Activated naive CD4-positive, alpha-beta T cell treated with Interleukin-2 at 50 U/mL for 16 hours (primary cell): ENCODE data around the gene STAM2.
"Not testable (repeated sequence)": the region's sequence is repeated elsewhere in the genome, so short reads cannot be mapped to it uniquely, and the experiment has no call there.

Source experiments
- DNase-seq: peaks from one replicate; pipeline ENCODE4 v3.0.0-alpha.2; 2020

The STAM2 gene

GRCh38 chr2:152172201-152172785, 3.3 kb downstream of the STAM2 start:
- not testable (repeated sequence) for DNase-seq

- DNase-seq = no peak
Observed at GRCh38 chr2:152171718-152172117, 3.8 kb downstream of the STAM2 start.

GRCh38 chr2:152169158-152169557, 6.4 kb downstream of the STAM2 start:
- DNase-seq = not testable (repeated sequence)

- DNase-seq = not testable (repeated sequence)
Observed at GRCh38 chr2:152167470-152167869, 8.1 kb downstream of the STAM2 start.

GRCh38 chr2:152167065-152167464, 8.5 kb downstream of the STAM2 start:
- DNase-seq = no peak

- no peak for DNase-seq
Observed at GRCh38 chr2:152166633-152167032, 8.9 kb downstream of the STAM2 start.

- no peak for DNase-seq
Observed at GRCh38 chr2:152165780-152166179, 9.8 kb downstream of the STAM2 start.

GRCh38 chr2:152165306-152165705, 10.3 kb downstream of the STAM2 start:
- no peak for DNase-seq

- DNase-seq = not testable (repeated sequence)
Observed at GRCh38 chr2:152163669-152164068, 11.9 kb downstream of the STAM2 start.

- DNase-seq = no peak
Observed at GRCh38 chr2:152162141-152162540, 13.4 kb downstream of the STAM2 start.

GRCh38 chr2:152161598-152161997, 14.0 kb downstream of the STAM2 start:
- no peak for DNase-seq

- not testable (repeated sequence) for DNase-seq
Observed at GRCh38 chr2:152160378-152160777, 15.2 kb downstream of the STAM2 start.

GRCh38 chr2:152157253-152157652, 18.3 kb downstream of the STAM2 start:
- DNase-seq = no peak

- no peak for DNase-seq
Observed at GRCh38 chr2:152155209-152155608, 20.4 kb downstream of the STAM2 start.

GRCh38 chr2:152154462-152154861, 21.1 kb downstream of the STAM2 start:
- DNase-seq = no peak

GRCh38 chr2:152134488-152135280, 40.9 kb downstream of the STAM2 start:
- peak; percentile 17 for DNase-seq

- no peak for DNase-seq
Observed at GRCh38 chr2:152132306-152132705, 43.3 kb downstream of the STAM2 start.

- no peak for DNase-seq
Observed at GRCh38 chr2:152127628-152128027, 47.9 kb downstream of the STAM2 start.

GRCh38 chr2:152126664-152127063, 48.9 kb downstream of the STAM2 start:
- no peak for DNase-seq

- DNase-seq = no peak
Observed at GRCh38 chr2:152122161-152122560, 53.4 kb downstream of the STAM2 start.

- no peak for DNase-seq
Observed at GRCh38 chr2:152120430-152120829, 55.1 kb downstream of the STAM2 start.

- DNase-seq = no peak
Observed at GRCh38 chr2:152115952-152116351, 59.6 kb downstream of the STAM2 start.

- DNase-seq = no peak
Observed at GRCh38 chr2:152114366-152114765, 61.2 kb downstream of the STAM2 start.

GRCh38 chr2:152107140-152107539, 68.4 kb downstream of the STAM2 start:
- DNase-seq = not testable (repeated sequence)

GRCh38 chr2:152106464-152106863, 69.1 kb downstream of the STAM2 start:
- DNase-seq = no peak
